CD4-positive, alpha-beta memory T cell (primary cell): Measurements from ENCODE around the gene RETSAT. TPM values are rescaled to one million over a fixed set of nuclear protein-coding genes. Genes with fewer than 3 reads are reported as not detected.
"Not testable (repeated sequence)": the region's sequence is repeated elsewhere in the genome, so short reads cannot be mapped to it uniquely, and the experiment has no call there.

ENCODE experiments used
- CTCF ChIA-PET: fragments of 350-600 bp; sonication (Branson Sonifier 250); formaldehyde crosslinking; loops from one replicate; lab custom pipeline; 2021; ENCODE audit warnings: inconsistent platforms; ENCODE audit not compliant: partially characterized antibody; lab: Charles Lee
- POLR2A ChIA-PET: fragments of 350-600 bp; sonication (Branson Sonifier 250); formaldehyde crosslinking; loops from one replicate; lab custom pipeline; 2021; ENCODE audit not compliant: partially characterized antibody; lab: Charles Lee
- DNase-seq, 5 donors: peaks; one replicate each; pipeline versions ENCODE4 v3.0.0 to v3.0.0-alpha.2; 2020 to 2022; ENCODE audit warnings: mixed read lengths in 1 of 5
- H3K27ac ChIP-seq: one replicate; pipeline ENCODE4 v1.7.0; 2013; ENCODE audit warnings: low read depth, low read length
- H3K27me3 ChIP-seq: 2 replicates; pipeline ENCODE4 v1.7.0; 2013; ENCODE audit warnings: mild to moderate bottlenecking, low read length, moderate library complexity; ENCODE audit not compliant: insufficient read depth
- H3K36me3 ChIP-seq: 2 replicates; pipeline ENCODE4 v1.7.0; 2013; ENCODE audit warnings: mild to moderate bottlenecking, low read length, moderate library complexity; ENCODE audit not compliant: insufficient read depth
- H3K4me1 ChIP-seq: 2 replicates; pipeline ENCODE4 v1.7.0; 2013; ENCODE audit warnings: mild to moderate bottlenecking, low read length, moderate library complexity; ENCODE audit not compliant: insufficient read depth
- H3K4me3 ChIP-seq, 2 donors: one replicate each; pipeline ENCODE4 v1.7.0; 2013; ENCODE audit warnings: low read length in 2 of 2, mild to moderate bottlenecking in 1 of 2
- H3K9me3 ChIP-seq, 2 donors: one replicate each; pipeline ENCODE4 v1.7.0; 2013; ENCODE audit warnings: low read length in 2 of 2, control low read depth in 1 of 2; ENCODE audit not compliant: control insufficient read depth in 1 of 2
- H3K27ac Mint-ChIP-seq, 7 donors: one replicate each; pipeline ENCODE4 v1.8.0; 2020 to 2021; ENCODE audit warnings: mixed read lengths in 7 of 7, mild to moderate bottlenecking in 6 of 7, inconsistent platforms in 3 of 7, moderate library complexity in 3 of 7
- H3K27me3 Mint-ChIP-seq, 2 donors: one replicate each; pipeline ENCODE4 v1.8.0; 2020 to 2021; ENCODE audit warnings: mixed read lengths in 2 of 2
- H3K36me3 Mint-ChIP-seq, 2 donors: one replicate each; pipeline ENCODE4 v1.8.0; 2020 to 2021; ENCODE audit warnings: mixed read lengths in 2 of 2, inconsistent platforms in 1 of 2, mild to moderate bottlenecking in 1 of 2
- H3K4me1 Mint-ChIP-seq, 4 donors: one replicate each; pipeline ENCODE4 v1.8.0; 2020 to 2021; ENCODE audit warnings: mixed read lengths in 4 of 4, mild to moderate bottlenecking in 1 of 4
- H3K4me3 Mint-ChIP-seq, 8 donors: one replicate each; pipeline ENCODE4 v1.8.0; 2020 to 2021; ENCODE audit warnings: mixed read lengths in 8 of 8, mild to moderate bottlenecking in 7 of 8, moderate library complexity in 6 of 8, inconsistent platforms in 3 of 8
- H3K9me3 Mint-ChIP-seq, 8 donors: one replicate each; pipeline ENCODE4 v1.8.0; 2020 to 2021; ENCODE audit warnings: mixed read lengths in 8 of 8, mild to moderate bottlenecking in 5 of 8, inconsistent platforms in 3 of 8, moderate library complexity in 1 of 8
- intact Hi-C: fragments of 100-400 bp; cut with micrococcal nuclease; formaldehyde crosslinking; loops from one replicate; pipeline ENCODE4 v1.15.1; 2023
- polyA plus RNA-seq, 2 donors: library from polyadenylated mRNA; unstranded; fragments of 300-500 nt; fragmentation: Illumina TruSeq; gene quantifications; one replicate each; pipeline ENCODE4 v1.2.3, GENCODE V29; 2021
- total RNA-seq, 2 experiments: library from RNA; stranded (reverse); gene quantifications; one replicate each; pipeline ENCODE4 v1.2.3, GENCODE V29; 2021

Gene RETSAT
- total and polyA plus RNA-seq, 4 experiments from 2014 or later = 20.8 to 33.4 (median 28.7) TPM

- Histone ChIP-seq H3K27ac (peak overlapping the region; percentile 94), H3K27me3 (no peaks in the 10 kb centered on the region), H3K4me3 (peak overlapping the region; percentile 50 to 81), H3K36me3 (peaks cover 27% of the 10 kb centered on the region), H3K4me1 (peaks cover 44% of the 10 kb centered on the region), H3K9me3 (no peaks in the 10 kb centered on the region)
- POLR2A ChIA-PET = interaction anchor here (1.0 to 10.9 kb wide), 21 partner anchors 8 to 1087 kb away, joined by 3 to 240 read pairs (median 6); partner anchors contain the start of genes KDM3A, MAT2A, RNF181 and SH2D6
- DNase-seq = peak in 3 of 5 donors; percentile 3 to 52 (median 12)
- H3K4me1 Mint-ChIP-seq = peaks cover 26 to 71% (median 55%) of the 10 kb centered on the region in 4 donors
- peaks cover 47 to 60% of the 10 kb centered on the region in 2 donors for H3K36me3 Mint-ChIP-seq
- peak overlapping the region; percentile 97 to 100 (median 99) for H3K4me3 Mint-ChIP-seq
- intact Hi-C loops = loop anchor here (1.0 to 5.0 kb wide), 8 partner anchors 26 to 1088 kb away; partner anchors contain the start of genes KDM3A, SH2D6 and USP39
- no peaks in the 10 kb centered on the region for H3K9me3 Mint-ChIP-seq
- no peaks in the 10 kb centered on the region for H3K27me3 Mint-ChIP-seq
- CTCF ChIA-PET = interaction anchor here (0.6 to 2.6 kb wide), 6 partner anchors 8 to 233 kb away, joined by 3 to 12 read pairs (median 4); partner anchors contain the start of gene TGOLN2
- H3K27ac Mint-ChIP-seq = peak overlapping the region; percentile 94 to 100 (median 99)
Measured at GRCh38 chr2:85353876-85354285, 447 bp downstream of the RETSAT start.

- ChIA-PET POLR2A (interaction anchor here (2.3 kb wide), 1 partner anchor 20 kb away, joined by 10 read pairs; the partner anchor contains the start of gene TGOLN2), CTCF (interaction anchor here (1.5 kb wide), 1 partner anchor 20 kb away, joined by 3 read pairs; the partner anchor contains the start of gene TGOLN2)
- intact Hi-C loops = no loop called here
- Histone ChIP-seq H3K4me1 (peaks cover 3% of the 10 kb centered on the region), H3K9me3 (no peaks in the 10 kb centered on the region), H3K27ac (no peak overlapping the region), H3K27me3 (no peaks in the 10 kb centered on the region), H3K4me3 (no peak overlapping the region), H3K36me3 (peaks cover 33% of the 10 kb centered on the region)
- no peaks in the 10 kb centered on the region for H3K27me3 Mint-ChIP-seq
- H3K36me3 Mint-ChIP-seq = peaks cover 60 to 69% of the 10 kb centered on the region in 2 donors
- H3K4me3 Mint-ChIP-seq = no peak overlapping the region
- DNase-seq = no peak
- peaks cover 2 to 14% (median 10%) of the 10 kb centered on the region in 4 donors for H3K4me1 Mint-ChIP-seq
- no peaks in the 10 kb centered on the region for H3K9me3 Mint-ChIP-seq
- H3K27ac Mint-ChIP-seq = peak overlapping the region in 2 of 7 donors; percentile 46 to 69
Measured at GRCh38 chr2:85347599-85347998, 6.7 kb downstream of the RETSAT start.

DNA sequence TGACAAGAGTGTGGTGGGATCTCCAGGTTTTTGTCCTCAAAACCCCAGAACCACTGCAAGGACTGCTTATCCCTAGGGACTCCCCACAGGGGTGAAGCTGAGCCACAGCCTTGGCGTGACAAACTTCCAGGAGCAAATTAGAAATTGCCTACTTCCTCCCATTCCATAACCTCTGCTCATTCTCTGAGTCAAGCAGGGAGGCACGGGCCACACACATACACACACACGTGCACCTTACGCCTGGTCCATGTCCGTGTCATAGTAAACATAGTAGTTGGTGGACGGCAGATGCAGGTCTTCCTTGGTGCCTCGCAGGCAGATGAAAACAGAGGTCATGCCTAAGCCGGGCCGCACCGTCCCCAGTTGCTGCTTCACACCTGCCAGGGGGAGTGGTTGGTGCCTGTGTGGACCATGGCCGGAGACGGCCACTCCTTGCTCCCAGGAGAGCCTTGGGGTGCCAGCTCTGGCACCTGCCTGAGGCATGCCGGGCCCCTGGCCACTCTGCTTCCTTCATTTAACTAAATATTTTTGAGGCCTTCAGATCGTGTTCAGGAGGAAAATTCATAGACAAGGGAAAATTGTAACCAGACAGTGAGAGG lies 9.9 kb downstream of the RETSAT start:
- ChIA-PET POLR2A (no interaction called here), CTCF (no interaction called here)
- Histone ChIP-seq H3K9me3 (no peaks in the 10 kb centered on the region), H3K4me3 (no peak overlapping the region), H3K27me3 (no peaks in the 10 kb centered on the region), H3K36me3 (peaks cover 17% of the 10 kb centered on the region), H3K4me1 (no peaks in the 10 kb centered on the region), H3K27ac (no peak overlapping the region)
- intact Hi-C loops = no loop called here
- no peak for DNase-seq
- peaks cover 0 to 1% (median 0%) of the 10 kb centered on the region in 4 donors for H3K4me1 Mint-ChIP-seq
- no peak overlapping the region for H3K27ac Mint-ChIP-seq
- H3K27me3 Mint-ChIP-seq = no peaks in the 10 kb centered on the region
- peaks cover 50% of the 10 kb centered on the region in 2 donors for H3K36me3 Mint-ChIP-seq
- H3K4me3 Mint-ChIP-seq = no peak overlapping the region
- no peaks in the 10 kb centered on the region for H3K9me3 Mint-ChIP-seq

- H3K4me3 ChIP-seq, H3K4me1 ChIP-seq, CTCF ChIA-PET, H3K27ac ChIP-seq, H3K27me3 ChIP-seq, H3K27me3 Mint-ChIP-seq, H3K9me3 Mint-ChIP-seq, H3K4me3 Mint-ChIP-seq, intact Hi-C loops, H3K4me1 Mint-ChIP-seq, DNase-seq, H3K9me3 ChIP-seq: not testable (repeated sequence)
- POLR2A ChIA-PET = interaction anchor here (1.6 kb wide), 1 partner anchor 11 kb away, joined by 5 read pairs; the partner anchor contains the start of genes ELMOD3 and RETSAT
- Mint-ChIP-seq H3K27ac (peak overlapping the region in 1 of 7 donors; percentile 31), H3K36me3 (peaks cover 44 to 47% of the 10 kb centered on the region in 2 donors)
- peaks cover 12% of the 10 kb centered on the region for H3K36me3 ChIP-seq
Measured at GRCh38 chr2:85343207-85343895, 11.0 kb downstream of the RETSAT start.

- no peaks in the 10 kb centered on the region for H3K27me3 ChIP-seq
- H3K4me1 ChIP-seq = no peaks in the 10 kb centered on the region
- ChIA-PET POLR2A (interaction anchor here (0.6 to 1.6 kb wide), 3 partner anchors 12 to 764 kb away, joined by 3 to 5 read pairs (median 3); partner anchors contain the start of genes ELMOD3, PTCD3 and RETSAT), CTCF (interaction anchor here (0.8 kb wide), 1 partner anchor 9 kb away, joined by 3 read pairs; no protein-coding TSS in a partner anchor)
- Mint-ChIP-seq H3K36me3 (peaks cover 37 to 40% of the 10 kb centered on the region in 2 donors), H3K27me3 (no peaks in the 10 kb centered on the region), H3K4me3 (no peak overlapping the region), H3K4me1 (peaks cover 0 to 1% (median 0%) of the 10 kb centered on the region in 4 donors), H3K27ac (peak overlapping the region in 1 of 7 donors; percentile 29), H3K9me3 (no peaks in the 10 kb centered on the region)
- H3K27ac ChIP-seq = no peak overlapping the region
- intact Hi-C loops = no loop called here
- peaks cover 12% of the 10 kb centered on the region for H3K36me3 ChIP-seq
- DNase-seq = no peak
- no peak overlapping the region for H3K4me3 ChIP-seq
- no peaks in the 10 kb centered on the region for H3K9me3 ChIP-seq
Measured at GRCh38 chr2:85342156-85342555, 12.2 kb downstream of the RETSAT start.

DNA sequence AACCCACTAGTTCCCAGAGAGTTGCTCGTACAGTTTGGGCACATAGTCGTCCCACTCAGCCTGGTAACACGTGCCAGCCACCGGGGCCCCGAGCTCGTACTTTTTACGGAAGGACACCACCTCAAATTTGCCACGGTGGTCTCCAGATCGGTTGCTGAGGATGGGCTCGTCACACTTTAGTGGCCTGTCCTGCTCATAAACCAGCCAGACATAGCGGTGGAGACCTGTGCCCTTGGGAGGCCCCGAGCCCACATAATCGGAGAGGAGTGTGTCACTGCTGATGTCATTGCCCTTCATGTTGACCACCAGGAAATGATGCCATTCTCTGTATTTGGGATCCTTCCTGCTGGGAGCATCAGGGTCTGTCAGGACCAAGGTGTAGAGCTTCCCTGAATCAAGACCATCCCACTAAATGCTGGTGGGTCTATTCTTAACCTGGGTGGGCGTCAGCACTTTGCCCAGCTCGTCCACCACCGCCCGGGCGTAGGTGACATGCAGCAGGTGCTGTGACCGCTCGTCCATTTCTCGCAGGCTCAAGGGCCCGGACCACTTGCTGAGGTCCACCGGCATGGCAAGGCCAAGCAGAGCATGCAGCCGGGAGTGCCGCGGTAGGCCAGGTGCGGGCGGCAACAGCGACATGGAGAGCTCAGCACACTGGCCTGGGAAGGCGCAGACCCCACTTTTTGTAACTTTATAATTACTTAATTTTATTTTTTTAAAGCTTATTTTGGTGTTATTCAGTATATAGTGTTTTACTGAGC lies 12.9 kb downstream of the RETSAT start:
- H3K4me1 ChIP-seq = no peaks in the 10 kb centered on the region
- no peaks in the 10 kb centered on the region for H3K9me3 ChIP-seq
- peaks cover 7% of the 10 kb centered on the region for H3K36me3 ChIP-seq
- no peaks in the 10 kb centered on the region for H3K27me3 ChIP-seq
- Mint-ChIP-seq H3K27me3 (no peaks in the 10 kb centered on the region), H3K4me1 (peaks cover 0 to 1% (median 0%) of the 10 kb centered on the region in 4 donors), H3K36me3 (peaks cover 31 to 33% of the 10 kb centered on the region in 2 donors), H3K27ac (no peak overlapping the region), H3K9me3 (no peaks in the 10 kb centered on the region), H3K4me3 (no peak overlapping the region)
- no peak overlapping the region for H3K27ac ChIP-seq
- POLR2A ChIA-PET = interaction anchor here (0.6 to 1.6 kb wide), 3 partner anchors 13 to 765 kb away, joined by 3 to 5 read pairs (median 3); partner anchors contain the start of genes ELMOD3, PTCD3 and RETSAT
- intact Hi-C loops = no loop called here
- DNase-seq = no peak
- H3K4me3 ChIP-seq = no peak overlapping the region
- CTCF ChIA-PET = interaction anchor here (0.8 kb wide), 1 partner anchor 10 kb away, joined by 3 read pairs; no protein-coding TSS in a partner anchor
